HFFc6 (cell line): ENCODE results near the gene RNF26. TPM values are rescaled to one million over a fixed set of nuclear protein-coding genes. Genes with fewer than 3 reads are reported as not detected.
A peak's percentile ranks its signal among the peaks of the same experiment; 100 is the strongest.

Experiments
- DNase-seq: peaks from one replicate; pipeline ENCODE4 v3.0.0-alpha.2; 2018
- H3K27ac Mint-ChIP-seq: 2 replicates; pipeline ENCODE4 v1.8.0; 2020; ENCODE audit warnings: mild to moderate bottlenecking, mixed read lengths
- H3K27me3 Mint-ChIP-seq: 2 replicates; pipeline ENCODE4 v1.8.0; 2021; ENCODE audit warnings: mild to moderate bottlenecking, moderate library complexity, mixed read lengths; ENCODE audit not compliant: insufficient read depth
- H3K36me3 Mint-ChIP-seq: 2 replicates; pipeline ENCODE4 v1.8.0; 2021; ENCODE audit warnings: low read depth, mixed read lengths
- H3K4me1 Mint-ChIP-seq: 2 replicates; pipeline ENCODE4 v1.8.0; 2020; ENCODE audit warnings: low read depth, mixed read lengths
- H3K4me3 Mint-ChIP-seq: 2 replicates; pipeline ENCODE4 v1.8.0; 2020; ENCODE audit warnings: mild to moderate bottlenecking, moderate library complexity, mixed read lengths
- H3K9me3 Mint-ChIP-seq: 2 replicates; pipeline ENCODE4 v1.8.0; 2020; ENCODE audit warnings: mild to moderate bottlenecking, mixed read lengths
- CTCF ChIP-seq: fragments of 200-600 bp; sonication (generic); IDR thresholded peaks from 2 replicates; pipeline ENCODE4 v1.5.0; 2021; ENCODE audit warnings: antibody characterized with exemption, mild to moderate bottlenecking
- total RNA-seq, 6 experiments: library from RNA; stranded (reverse); fragmentation: NEBNext Ultra II Directional; extraction: Animal tissue kit (Norgen Biotek cat#: 25700); gene quantifications; 2 replicates in 1 of 6; 3 replicates in 5 of 6; pipeline ENCODE4 v1.2.3, GENCODE V29; 2021

The RNF26 gene
- total RNA-seq, 6 experiments from 2014 or later, result 48.6 to 63.5 (median 52.7) TPM

GRCh38 chr11:119378851-119379465 lies 44.6 kb downstream of the RNF26 start:
- Mint-ChIP-seq H3K9me3 (no peaks in the 10 kb centered on the region), H3K27me3 (no peaks in the 10 kb centered on the region; the same call in 1 of the 2 replicates), H3K36me3 (no peaks in the 10 kb centered on the region), H3K4me3 (no peak overlapping the region), H3K4me1 (peaks cover 39% of the 10 kb centered on the region), H3K27ac (no peak overlapping the region)
- TF ChIP-seq CTCF, result no peak
- no peak for DNase-seq

- no peak for TF ChIP-seq CTCF
- Mint-ChIP-seq H3K4me1 (peaks cover 25% of the 10 kb centered on the region), H3K36me3 (no peaks in the 10 kb centered on the region), H3K27me3 (no peaks in the 10 kb centered on the region; the same call in 1 of the 2 replicates), H3K27ac (no peak overlapping the region), H3K4me3 (no peak overlapping the region), H3K9me3 (no peaks in the 10 kb centered on the region)
- no peak for DNase-seq
These were observed 46.0 kb downstream of the RNF26 start for GRCh38 chr11:119380160-119380826.

- no peaks in the 10 kb centered on the region for H3K9me3 Mint-ChIP-seq
- H3K27ac Mint-ChIP-seq, result no peak overlapping the region
- no peaks in the 10 kb centered on the region for H3K36me3 Mint-ChIP-seq
These were observed 46.5 kb downstream of the RNF26 start for GRCh38 chr11:119380827-119381180.

GRCh38 chr11:119381181-119381988 lies 47.1 kb downstream of the RNF26 start, which contains the start of gene USP2:
TSS of gene USP2 (minus strand) at chr11:119381690. CDS start at chr11:119373480, 8,210 bp downstream.
- no peaks in the 10 kb centered on the region for H3K36me3 Mint-ChIP-seq
- H3K27ac Mint-ChIP-seq, result no peak within 1 kb of the TSS

More at GRCh38 chr11:119380827-119381180, 46.5 kb downstream of the RNF26 start:
- peaks cover 20% of the 10 kb centered on the region for H3K4me1 Mint-ChIP-seq
- H3K27me3 Mint-ChIP-seq, result no peaks in the 10 kb centered on the region; the same call in 1 of the 2 replicates
- no peak for TF ChIP-seq CTCF
- H3K4me3 Mint-ChIP-seq, result no peak overlapping the region
- DNase-seq, result no peak

More at GRCh38 chr11:119381181-119381988, 47.1 kb downstream of the RNF26 start, which contains the start of gene USP2:
- Mint-ChIP-seq H3K4me3 (no peak within 1 kb of the TSS), H3K9me3 (no peaks in the 10 kb centered on the region), H3K4me1 (peaks cover 14% of the 10 kb centered on the region), H3K27me3 (no peaks in the 10 kb centered on the region; the same call in 1 of the 2 replicates)
- peak; percentile 97 for DNase-seq
- TF ChIP-seq CTCF, result peak; percentile 94
